Esophagus squamous epithelium (tissue), 4 donors: ENCODE measurements around the gene DNAJC5G.

Source experiments
- CTCF ChIP-seq, 6 experiments: fragments of 450-650 bp in 4 of 6; fragments of 200-600 bp in 2 of 6; sonication (generic) in 2 of 6; IDR thresholded peaks; one replicate each; pipeline ENCODE4 v1.5.1; 2016 to 2019; ENCODE audit warnings: antibody characterized with exemption in 6 of 6, mild to moderate bottlenecking in 4 of 6, moderate library complexity in 4 of 6
- POLR2A ChIP-seq, 4 donors: fragments of 450-650 bp; IDR thresholded peaks; one replicate each; pipeline ENCODE4 v1.6.1; 2017; ENCODE audit warnings: antibody characterized with exemption in 4 of 4, mild to moderate bottlenecking in 4 of 4, moderate library complexity in 3 of 4

GRCh38 chr2:27236626-27237025 lies 38.6 kb upstream of the DNAJC5G start:
- TF ChIP-seq POLR2A (IDR thresholded peaks at IDR 0.05) (no peak), CTCF (IDR thresholded peaks at IDR 0.05) (no peak)
